HG02798 (cell line): ENCODE results near the gene GALNT11.
A peak's percentile ranks its signal among the peaks of the same experiment; 100 is the strongest.

Source experiments
- ATAC-seq: cut with Tn5 transposase; IDR thresholded peaks from one replicate; pipeline ENCODE4 v1.9.1; 2021; ENCODE audit warnings: mild to moderate bottlenecking; ENCODE audit not compliant: unreplicated experiment, poor library complexity

The GALNT11 gene

GRCh38 chr7:152140067-152140466 is 114.6 kb downstream of the GALNT11 start:
- no peak for ATAC-seq

GRCh38 chr7:152140560-152140959 is 115.1 kb downstream of the GALNT11 start:
- no peak for ATAC-seq

DNA sequence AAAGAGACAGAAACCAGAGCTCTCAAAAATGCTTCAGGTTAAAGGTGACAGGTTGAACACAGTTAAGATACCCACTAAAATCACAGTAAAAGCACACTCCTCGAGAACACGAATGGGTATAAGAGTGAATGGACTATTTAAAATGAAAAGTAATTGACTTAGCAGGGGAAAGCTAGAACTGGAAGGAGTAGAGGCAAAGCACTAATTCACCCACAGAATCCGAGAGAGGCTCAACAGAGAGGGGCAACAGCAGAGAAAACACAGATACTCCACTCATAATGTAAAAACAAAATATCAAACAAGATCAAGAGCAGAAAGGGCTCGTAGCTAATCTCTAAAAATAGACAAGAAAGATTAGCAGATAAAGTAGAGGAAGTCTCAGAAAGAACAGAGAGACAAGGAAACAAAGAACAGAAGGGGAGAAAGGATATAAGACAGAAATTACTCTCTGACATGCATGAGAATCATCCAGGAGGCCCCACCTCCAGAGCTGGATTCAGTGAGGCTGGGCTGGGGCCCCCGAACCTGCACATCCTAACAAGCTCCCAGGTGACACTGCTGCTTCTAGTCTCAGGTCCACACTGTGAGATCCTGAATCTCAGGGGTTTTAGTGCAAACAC is 117.6 kb downstream of the GALNT11 start:
- ATAC-seq, result no peak

- ATAC-seq, result no peak
Measured at GRCh38 chr7:152144557-152145245, 119.2 kb downstream of the GALNT11 start.

GRCh38 chr7:152145853-152146466 is 120.5 kb downstream of the GALNT11 start:
- ATAC-seq, result no peak

DNA sequence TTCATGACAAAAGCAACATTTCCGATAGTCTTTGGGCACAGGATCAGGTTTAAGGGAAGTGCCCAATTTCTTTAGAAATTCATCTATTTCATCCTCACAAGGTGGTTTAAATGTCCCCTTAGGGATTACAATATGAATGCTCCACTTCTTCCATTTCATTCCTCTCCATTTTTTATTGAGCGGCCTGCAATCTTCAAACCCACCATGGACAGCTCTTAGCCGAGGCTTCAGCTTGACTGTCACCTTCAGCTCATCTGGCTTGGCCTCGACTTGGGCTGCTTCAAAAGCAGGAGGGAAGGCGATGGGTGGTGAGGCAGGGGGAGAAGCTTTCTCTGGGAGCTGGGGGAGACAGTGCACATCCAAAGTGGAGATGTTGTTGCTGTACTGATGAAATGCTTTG is 123.2 kb downstream of the GALNT11 start:
- no peak for ATAC-seq

DNA sequence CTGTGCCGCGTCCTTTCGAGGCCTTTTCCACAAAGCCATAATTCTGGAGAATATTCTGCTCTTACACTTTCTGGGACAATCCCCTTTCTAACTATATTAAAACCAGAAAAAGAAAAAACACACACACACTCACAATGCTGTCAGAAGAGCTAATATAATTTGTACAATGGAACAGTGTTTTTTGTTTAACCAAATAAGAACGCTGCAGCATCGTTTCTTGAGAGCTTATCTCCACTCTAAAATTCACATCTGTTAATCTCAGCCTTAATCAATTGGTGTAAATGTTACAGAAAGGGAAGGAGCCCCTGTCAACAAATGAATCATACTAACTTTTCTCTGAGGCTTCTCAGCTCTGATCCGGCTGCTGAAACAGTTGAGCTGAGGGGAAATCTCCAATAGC is 123.9 kb downstream of the GALNT11 start:
- no peak for ATAC-seq

GRCh38 chr7:152152267-152152666 is 126.8 kb downstream of the GALNT11 start:
- no peak for ATAC-seq

GRCh38 chr7:152158801-152159587 is 133.5 kb downstream of the GALNT11 start:
- ATAC-seq, result peak; percentile 93

- ATAC-seq, result no peak
Measured at GRCh38 chr7:152161171-152161570, 135.7 kb downstream of the GALNT11 start.

DNA sequence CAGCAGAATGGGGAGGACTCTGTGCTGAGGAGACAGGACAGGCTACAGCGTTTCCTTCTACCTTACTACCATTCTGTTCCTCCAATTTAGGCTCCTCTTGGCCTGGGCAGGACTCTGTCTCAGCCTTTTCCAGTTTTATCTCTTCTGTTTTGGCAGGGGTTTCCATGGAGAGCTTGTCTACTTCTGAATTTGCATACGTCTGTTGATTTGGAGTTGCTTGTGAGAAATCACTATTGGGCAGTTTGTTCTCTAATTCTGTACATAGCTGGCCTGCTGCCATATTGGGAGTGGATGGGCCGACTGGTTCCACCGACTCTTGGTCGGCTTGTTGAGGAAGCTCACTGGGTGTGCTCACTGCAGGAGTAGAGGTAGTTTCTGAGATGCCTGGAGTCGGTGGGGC is 136.8 kb downstream of the GALNT11 start:
- ATAC-seq, result no peak
